ENCODE data around the gene FAF1. TPM values are rescaled to one million over a fixed set of nuclear protein-coding genes. Genes with fewer than 3 reads are reported as not detected.
"Not testable (repeated sequence)": the region's sequence is repeated elsewhere in the genome, so short reads cannot be mapped to it uniquely, and the experiment has no call there.

FAF1 gene
- total RNA-seq, 2 experiments from 2014 or later = 42.3 to 114 TPM

GRCh38 chr1:50894340-50894739 is 65.7 kb downstream of the FAF1 start:
- Histone ChIP-seq H3K79me2 (ENCODE audit: insufficient read depth, low read depth, low read length) (peaks cover 60% of the 10 kb centered on the region), H3K36me3 (ENCODE audit: insufficient read depth, low read length) (peaks cover 24% of the 10 kb centered on the region)
- no peak for TF ChIP-seq EZH2phosphoT487 (IDR thresholded peaks at IDR 0.05; ENCODE audit: borderline replicate concordance, low read depth, low read length)
- TF ChIP-seq CTCF (conservative IDR thresholded peaks at IDR 0.05; ENCODE audit: low read length) = no peak

GRCh38 chr1:50893466-50893865 is 66.6 kb downstream of the FAF1 start:
- Histone ChIP-seq H3K27ac (ENCODE audit: low read depth, low read length, poor library complexity, severe bottlenecking) (no peak overlapping the region), H3K9me3 (ENCODE audit: low read length) (peaks cover 15% of the 10 kb centered on the region; the same call in 1 of the 2 replicates), H3K4me3 (ENCODE audit: low read depth, low read length, poor library complexity, severe bottlenecking) (no peak overlapping the region), H3K79me2 (ENCODE audit: insufficient read depth, low read depth, low read length) (peaks cover 59% of the 10 kb centered on the region), H3K4me1 (ENCODE audit: insufficient read depth, low read length, poor library complexity, severe bottlenecking) (no peaks in the 10 kb centered on the region), H4K20me1 (ENCODE audit: insufficient read depth, low read length) (no peaks in the 10 kb centered on the region), H3K4me2 (ENCODE audit: low read length) (no peak overlapping the region), H3K36me3 (ENCODE audit: insufficient read depth, low read length) (peaks cover 24% of the 10 kb centered on the region), H3K9me2 (ENCODE audit: insufficient read depth, low read length) (no peaks in the 10 kb centered on the region), H2AFZ (ENCODE audit: low read length) (no peak overlapping the region)
- ChIA-PET CTCF (ENCODE audit: unreplicated experiment) (no interaction called here), POLR2A (interaction anchor here (0.6 kb wide), 1 partner anchor 17 kb away, joined by 3 read pairs; no protein-coding TSS in a partner anchor)
- TF ChIP-seq CTCF (conservative IDR thresholded peaks at IDR 0.05; ENCODE audit: low read length) (no peak), EZH2phosphoT487 (IDR thresholded peaks at IDR 0.05; ENCODE audit: borderline replicate concordance, low read depth, low read length) (no peak)
- no peak for DNase-seq (ENCODE audit: low spot score)
- no TSS peak for BruUV-seq (replicated peaks)
- intact Hi-C loops (cut with micrococcal nuclease; ENCODE audit: unreplicated experiment) = no loop called here

More at GRCh38 chr1:50894340-50894739, 65.7 kb downstream of the FAF1 start:
- Histone ChIP-seq H3K9me3 (ENCODE audit: low read length) (peaks cover 15% of the 10 kb centered on the region; the same call in 1 of the 2 replicates), H3K4me2 (ENCODE audit: low read length) (no peak overlapping the region), H3K4me3 (ENCODE audit: low read depth, low read length, poor library complexity, severe bottlenecking) (no peak overlapping the region), H2AFZ (ENCODE audit: low read length) (no peak overlapping the region), H3K27ac (ENCODE audit: low read depth, low read length, poor library complexity, severe bottlenecking) (no peak overlapping the region), H3K9me2 (ENCODE audit: insufficient read depth, low read length) (no peaks in the 10 kb centered on the region), H4K20me1 (ENCODE audit: insufficient read depth, low read length) (no peaks in the 10 kb centered on the region; the same call in 1 of the 2 replicates), H3K4me1 (ENCODE audit: insufficient read depth, low read length, poor library complexity, severe bottlenecking) (no peaks in the 10 kb centered on the region)
- DNase-seq (ENCODE audit: low spot score) = no peak
- intact Hi-C loops (cut with micrococcal nuclease; ENCODE audit: unreplicated experiment) = no loop called here
- no TSS peak for BruUV-seq (replicated peaks)
- POLR2A ChIA-PET = no interaction called here
- CTCF ChIA-PET (ENCODE audit: unreplicated experiment) = no interaction called here

GRCh38 chr1:50887555-50887954 is 72.5 kb downstream of the FAF1 start:
- POLR2A ChIA-PET; H3K4me3 ChIP-seq (ENCODE audit: low read depth, low read length, poor library complexity, severe bottlenecking); H3K9me2 ChIP-seq (ENCODE audit: insufficient read depth, low read length); H3K4me2 ChIP-seq (ENCODE audit: low read length); BruUV-seq (replicated peaks); DNase-seq (ENCODE audit: low spot score); H3K4me1 ChIP-seq (ENCODE audit: insufficient read depth, low read length, poor library complexity, severe bottlenecking); H3K27ac ChIP-seq (ENCODE audit: low read depth, low read length, poor library complexity, severe bottlenecking); H4K20me1 ChIP-seq (ENCODE audit: insufficient read depth, low read length); intact Hi-C loops (cut with micrococcal nuclease; ENCODE audit: unreplicated experiment); H2AFZ ChIP-seq (ENCODE audit: low read length); CTCF ChIA-PET (ENCODE audit: unreplicated experiment); H3K9me3 ChIP-seq (ENCODE audit: low read length); H3K36me3 ChIP-seq (ENCODE audit: insufficient read depth, low read length): not testable (repeated sequence)
- peaks cover 19% of the 10 kb centered on the region; the same call in 1 of the 2 replicates for H3K79me2 ChIP-seq (ENCODE audit: insufficient read depth, low read depth, low read length)

Data from OCI-LY7 (cell line).